22Rv1 (cell line): Measurements from ENCODE around the gene USP15.

ENCODE experiments used
- CTCF ChIP-seq: fragments of 450-650 bp; IDR thresholded peaks from 2 replicates; pipeline ENCODE4 v1.5.1; 2017; ENCODE audit warnings: mild to moderate bottlenecking
- ZFX ChIP-seq: fragments of 450-650 bp; IDR thresholded peaks from 2 replicates; pipeline ENCODE4 v1.6.1; 2017; ENCODE audit warnings: antibody characterized with exemption, borderline replicate concordance

- no peak for TF ChIP-seq CTCF
- TF ChIP-seq ZFX: no peak
Observed at GRCh38 chr12:62248873-62249272, 11.3 kb upstream of the USP15 start.
